HEK293 (cell line): Measurements from ENCODE around the gene BMP6.

Source experiments
- ATF2 ChIP-seq: fragments of 450-650 bp; formaldehyde crosslinking; IDR thresholded peaks from 2 replicates; pipeline ENCODE4 v1.5.1; 2016; ENCODE audit warnings: missing biosample characterization, missing genetic modification characterization, low read depth
- CTCF ChIP-seq: fragments of 450-650 bp; formaldehyde crosslinking; IDR thresholded peaks from 2 replicates; pipeline ENCODE4 v1.5.1; 2016; ENCODE audit warnings: missing biosample characterization, missing genetic modification characterization
- KLF1 ChIP-seq: fragments of 450-650 bp; formaldehyde crosslinking; IDR thresholded peaks from 2 replicates; pipeline ENCODE4 v1.5.1; 2016; ENCODE audit warnings: missing biosample characterization, missing genetic modification characterization
- MEIS1 ChIP-seq: sonication (generic); formaldehyde crosslinking; IDR thresholded peaks from 2 replicates; pipeline ENCODE4 v1.8.1; 2022; ENCODE audit warnings: missing genetic modification reagents, mild to moderate bottlenecking, borderline replicate concordance
- MZF1 ChIP-seq: fragments of 450-650 bp; formaldehyde crosslinking; IDR thresholded peaks from 2 replicates; pipeline ENCODE4 v1.5.1; 2017; ENCODE audit warnings: missing biosample characterization, missing genetic modification characterization, borderline replicate concordance
- TCF7L2 ChIP-seq: IDR thresholded peaks from 2 replicates; pipeline ENCODE4 v1.6.1; 2011; ENCODE audit warnings: low read depth, mild to moderate bottlenecking, inconsistent platforms, low read length, moderate library complexity, borderline replicate concordance
- YY2 ChIP-seq: fragments of 450-650 bp; formaldehyde crosslinking; IDR thresholded peaks from 2 replicates; pipeline ENCODE4 v1.5.1; 2016; ENCODE audit warnings: missing biosample characterization, missing genetic modification characterization
- ZBTB48 ChIP-seq: fragments of 450-650 bp; formaldehyde crosslinking; IDR thresholded peaks from 2 replicates; pipeline ENCODE4 v1.5.1; 2016; ENCODE audit warnings: missing biosample characterization, missing genetic modification characterization
- ZNF549 ChIP-seq: fragments of 450-650 bp; IDR thresholded peaks from 2 replicates; pipeline ENCODE4 v1.5.1; 2018; ENCODE audit warnings: missing biosample characterization, missing genetic modification characterization, mild to moderate bottlenecking, inconsistent platforms, moderate library complexity
- ZNF585B ChIP-seq: fragments of 450-650 bp; formaldehyde crosslinking; IDR thresholded peaks from 2 replicates; pipeline ENCODE4 v1.5.1; 2016; ENCODE audit warnings: missing biosample characterization, missing genetic modification characterization
- ZNF621 ChIP-seq: fragments of 450-650 bp; formaldehyde crosslinking; IDR thresholded peaks from 2 replicates; pipeline ENCODE4 v1.5.1; 2017; ENCODE audit warnings: missing biosample characterization, missing genetic modification characterization
- ZNF670 ChIP-seq: fragments of 450-650 bp; formaldehyde crosslinking; IDR thresholded peaks from 2 replicates; pipeline ENCODE4 v1.5.1; 2016; ENCODE audit warnings: missing biosample characterization, missing genetic modification characterization, low read depth
- ZSCAN5A ChIP-seq: fragments of 450-650 bp; formaldehyde crosslinking; IDR thresholded peaks from 2 replicates; pipeline ENCODE4 v1.5.1; 2016; ENCODE audit warnings: missing biosample characterization, missing genetic modification characterization

- TF ChIP-seq CTCF (tag by site-specific recombination) (no peak), MZF1 (tag by site-specific recombination) (no peak), ZNF585B (tag by site-specific recombination) (no peak), ATF2 (tag by site-specific recombination) (no peak), ZNF621 (no peak), ZBTB48 (no peak), TCF7L2 (no peak), YY2 (tag by site-specific recombination) (no peak), ZNF549 (tag by site-specific recombination) (no peak), ZNF670 (tag by site-specific recombination) (no peak), ZSCAN5A (no peak), MEIS1 (CRISPR knock-in tag) (no peak), KLF1 (tag by site-specific recombination) (no peak)
These were observed 184.4 kb downstream of the BMP6 start for GRCh38 chr6:7910298-7910653.
